NCI-H187 (cell line): ENCODE measurements around the gene NCKAP5.

Source experiments
- DNase-seq, 2 experiments: peaks; one replicate each; lab custom pipeline; 2025; lab: John Stamatoyannopoulos, UW

The NCKAP5 gene

DNA sequence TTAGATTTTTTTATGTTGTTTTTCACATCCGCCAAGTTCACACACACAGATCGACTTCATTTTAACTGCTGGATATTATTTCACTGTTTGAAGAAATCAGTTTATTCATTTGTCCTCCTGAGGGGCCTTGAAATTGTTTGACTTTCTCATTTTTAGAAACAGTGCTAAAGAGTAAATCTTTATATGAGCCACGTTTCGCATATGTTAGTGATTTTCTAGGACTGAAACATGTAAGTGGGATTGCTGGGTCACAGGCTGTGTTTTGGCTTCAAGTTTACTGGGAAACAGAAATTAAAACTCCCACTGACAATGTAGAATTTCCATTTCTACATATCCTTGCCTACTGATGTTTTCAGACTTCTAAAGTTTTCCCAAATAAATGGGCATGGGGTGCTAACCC lies 363.8 kb downstream of the NCKAP5 start:
- DNase-seq = no peak

DNA sequence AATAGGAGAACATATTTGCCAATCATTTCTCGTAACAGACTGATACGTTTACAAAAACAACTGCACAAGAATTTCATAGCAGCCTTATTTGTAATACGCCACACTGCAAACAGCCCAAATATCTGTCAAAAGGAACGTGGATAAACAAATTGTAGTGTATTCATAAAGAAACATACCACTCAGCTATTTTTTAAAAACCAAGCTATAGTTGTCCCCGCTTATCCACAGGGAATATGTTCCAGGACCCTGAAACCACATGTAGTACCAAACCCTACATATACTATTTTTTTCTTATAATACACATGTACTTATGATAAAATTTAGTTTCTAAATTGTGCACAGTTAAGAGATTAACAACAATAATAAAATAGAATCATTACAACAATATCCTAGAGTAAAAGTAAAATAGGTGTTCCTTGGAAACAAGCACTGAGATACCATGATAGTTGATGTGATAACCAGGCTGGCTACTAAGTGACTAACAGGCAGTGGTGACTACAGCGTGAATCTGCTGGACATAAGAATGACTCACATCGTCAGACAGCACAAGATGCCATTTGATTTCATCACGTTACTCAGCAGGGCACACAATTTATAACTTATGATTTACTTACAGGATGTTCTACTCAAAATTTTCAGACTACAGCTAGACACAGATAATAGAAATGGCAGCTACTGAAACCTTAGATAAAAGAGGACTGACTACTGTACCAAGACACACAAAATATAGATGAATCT lies 367.4 kb downstream of the NCKAP5 start:
- DNase-seq = no peak

DNA sequence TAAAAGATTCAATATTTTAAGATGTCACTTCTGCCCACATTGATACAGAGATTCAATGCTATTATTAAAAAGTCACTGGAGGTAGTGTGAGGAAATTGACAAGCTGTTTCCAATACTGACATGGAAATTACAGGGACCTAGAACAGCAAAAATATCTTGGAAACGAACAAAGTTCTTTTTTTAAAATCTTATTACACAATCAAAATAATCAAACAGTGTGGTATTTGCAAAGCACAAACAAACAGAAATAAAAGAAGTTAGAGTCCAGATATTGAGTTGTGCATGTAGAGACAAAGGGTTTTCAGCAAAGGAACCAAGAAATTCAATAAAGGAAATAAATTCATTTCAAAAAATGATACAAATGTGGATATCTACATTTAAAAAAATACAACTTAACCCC lies 369.6 kb downstream of the NCKAP5 start:
- no peak for DNase-seq

DNA sequence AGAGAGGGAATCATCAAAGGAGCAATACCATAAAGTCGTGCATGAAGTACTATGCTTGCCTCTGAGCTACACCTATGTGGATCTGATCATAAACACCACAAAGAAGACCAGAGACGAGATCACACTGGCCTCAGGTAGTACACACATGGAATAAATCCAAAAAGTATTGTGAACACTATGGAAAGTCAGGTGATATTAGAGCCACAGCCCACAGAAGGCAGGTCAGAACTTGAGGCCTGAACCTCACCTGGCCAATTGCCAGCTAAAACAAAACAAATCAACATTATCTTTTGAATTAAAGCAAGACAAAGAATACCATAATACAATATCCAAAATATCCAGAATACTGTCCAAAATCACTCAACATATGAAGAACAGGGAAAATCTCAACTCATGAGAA lies 371.1 kb downstream of the NCKAP5 start:
- DNase-seq = no peak

DNA sequence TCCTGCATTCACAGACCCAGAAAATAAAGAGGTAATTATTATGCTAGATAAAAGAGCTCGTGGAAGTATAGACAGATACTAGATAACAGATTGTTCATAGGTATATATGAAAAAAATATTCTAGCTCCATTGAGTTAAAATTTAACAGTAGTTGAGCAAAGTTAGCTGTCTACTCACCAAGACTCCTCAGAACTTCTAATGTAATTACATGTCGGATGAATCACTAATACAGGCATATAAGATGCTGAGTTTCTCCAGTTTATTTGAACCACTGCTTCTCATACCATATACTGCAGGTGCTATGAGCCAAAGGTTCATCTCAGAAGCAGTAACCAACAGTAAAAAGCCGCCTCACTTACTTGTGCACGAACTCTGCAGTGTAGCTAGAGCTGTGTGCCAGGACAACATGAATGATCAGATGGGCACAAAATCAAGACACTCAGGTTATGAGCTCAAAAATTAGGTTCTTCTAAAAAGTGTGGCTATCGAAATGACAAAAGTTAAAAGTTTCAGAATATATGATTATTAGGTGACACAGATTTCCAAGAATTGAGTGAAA lies 373.4 kb downstream of the NCKAP5 start:
- DNase-seq = no peak

DNA sequence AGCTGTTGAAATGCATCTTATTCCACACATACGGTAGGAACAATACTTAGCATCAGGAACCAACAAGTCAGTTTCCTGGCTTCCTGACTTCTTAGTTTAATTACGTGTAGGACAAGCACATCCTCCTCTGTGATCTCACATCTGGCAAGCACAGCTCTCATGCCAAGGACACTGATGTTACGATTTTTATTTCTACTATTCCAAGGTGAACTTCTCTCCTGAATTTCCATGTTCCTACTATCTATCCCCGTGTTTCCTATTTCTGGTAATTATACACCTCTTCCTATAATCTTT lies 374.0 kb downstream of the NCKAP5 start:
- DNase-seq = no peak

DNA sequence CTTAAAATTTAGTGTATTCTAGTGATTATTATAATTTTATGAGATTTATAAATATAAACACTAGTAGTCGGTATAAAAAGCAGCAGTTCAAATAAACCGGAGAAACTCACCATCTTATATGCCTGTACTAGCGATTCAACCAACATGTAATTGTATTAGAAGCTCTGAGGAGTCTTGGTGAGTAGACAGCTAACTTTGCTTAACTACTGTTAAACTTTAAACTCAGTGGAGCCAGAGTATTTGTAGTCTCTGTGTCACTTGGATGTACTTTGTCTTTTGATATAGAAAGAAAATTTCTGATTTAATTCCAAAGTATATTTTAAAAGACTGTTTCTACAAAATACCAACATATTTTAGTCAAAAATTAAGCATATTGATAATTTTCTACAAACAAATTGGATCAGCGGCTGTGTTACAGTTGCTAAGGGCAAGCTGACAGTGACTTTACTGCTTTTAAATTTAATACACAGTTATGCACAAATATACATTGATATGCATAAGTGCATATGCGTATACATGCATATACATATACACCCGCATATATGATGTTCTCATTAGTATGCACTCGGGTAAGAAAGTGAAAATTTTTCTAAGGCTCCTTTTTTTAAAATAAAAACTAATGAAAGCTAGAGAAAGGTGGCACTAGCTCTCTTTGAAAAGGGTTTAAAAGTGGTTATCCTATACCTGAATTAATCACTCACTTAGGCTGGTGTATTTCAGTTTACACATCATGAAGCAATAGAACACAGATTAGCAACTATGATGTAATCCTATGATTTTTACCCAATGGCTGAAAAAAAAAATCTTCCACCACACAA lies 374.5 kb downstream of the NCKAP5 start:
- no peak for DNase-seq

DNA sequence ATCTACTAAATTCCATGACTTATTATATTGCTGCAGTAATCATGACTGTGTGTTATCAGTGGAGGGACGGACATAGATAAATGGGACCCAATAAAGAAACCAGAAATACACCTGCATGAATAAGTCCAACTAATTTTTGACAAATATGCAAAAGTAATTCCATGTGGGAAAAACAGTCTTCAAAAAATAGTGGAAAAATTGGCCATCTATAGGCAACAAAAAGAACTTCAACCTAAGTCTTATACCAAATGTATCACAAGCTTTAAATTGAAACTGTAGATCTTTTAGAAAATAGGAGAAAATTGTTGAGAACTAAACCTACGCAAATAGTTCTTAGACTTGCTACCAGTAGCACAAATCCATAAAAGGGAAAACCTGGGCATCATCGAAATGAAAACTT lies 376.2 kb downstream of the NCKAP5 start:
- no peak for DNase-seq

DNA sequence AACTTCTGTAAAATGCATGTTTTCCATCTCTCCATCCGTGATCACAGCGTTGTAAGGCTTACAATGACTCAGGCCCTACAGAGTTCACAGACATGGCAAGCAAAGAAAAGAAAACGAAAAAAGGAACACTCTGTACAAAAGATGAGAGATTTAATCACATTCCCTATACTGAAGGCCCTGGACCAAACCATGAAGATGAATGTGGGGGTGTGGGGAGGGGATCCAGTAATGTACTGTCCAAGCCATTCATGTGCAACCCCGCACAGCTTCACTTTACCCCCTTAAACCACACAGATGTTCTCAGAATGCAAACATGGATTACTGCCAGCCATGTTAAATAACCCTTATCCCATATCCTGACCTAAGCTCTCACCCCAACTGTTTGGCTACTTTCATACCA lies 391.1 kb downstream of the NCKAP5 start:
- no peak for DNase-seq

DNA sequence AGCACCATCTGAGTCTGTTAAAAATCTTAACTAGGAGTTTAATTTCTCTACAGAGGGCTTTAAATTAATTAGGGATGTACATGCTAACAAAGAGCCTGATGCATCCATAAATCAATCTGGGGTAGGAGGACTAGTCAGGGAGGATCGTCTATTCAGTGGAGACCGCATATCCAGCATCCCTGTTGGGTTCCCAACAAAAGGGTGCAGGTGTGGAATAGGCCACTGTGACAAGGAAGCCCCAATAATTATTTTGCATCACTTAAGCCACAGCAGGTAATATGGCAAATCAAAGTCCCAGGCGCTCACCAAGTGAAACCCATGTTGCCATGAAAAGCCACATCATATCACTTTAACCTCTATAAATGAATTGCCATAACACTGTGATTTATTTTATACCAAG lies 392.3 kb downstream of the NCKAP5 start:
- no peak for DNase-seq

DNA sequence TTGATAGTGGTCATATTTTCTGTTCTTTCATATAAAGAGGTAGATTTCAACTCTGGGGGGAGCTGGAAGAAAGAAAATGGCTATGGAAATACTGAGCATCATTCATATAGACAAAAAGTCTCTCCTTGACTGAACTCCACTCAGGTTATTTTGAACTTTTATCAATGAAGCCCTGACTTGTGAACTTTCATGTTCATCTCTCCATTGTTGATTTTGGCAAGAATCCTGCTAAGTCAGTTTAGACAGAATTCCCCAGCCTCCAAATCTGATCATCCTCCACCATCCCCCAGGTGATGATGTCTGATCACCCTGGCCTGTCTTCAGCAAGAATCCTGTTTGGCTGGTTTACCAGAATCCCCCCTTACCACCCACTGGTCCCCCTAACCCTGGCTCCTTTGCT lies 395.0 kb downstream of the NCKAP5 start:
- no peak for DNase-seq

DNA sequence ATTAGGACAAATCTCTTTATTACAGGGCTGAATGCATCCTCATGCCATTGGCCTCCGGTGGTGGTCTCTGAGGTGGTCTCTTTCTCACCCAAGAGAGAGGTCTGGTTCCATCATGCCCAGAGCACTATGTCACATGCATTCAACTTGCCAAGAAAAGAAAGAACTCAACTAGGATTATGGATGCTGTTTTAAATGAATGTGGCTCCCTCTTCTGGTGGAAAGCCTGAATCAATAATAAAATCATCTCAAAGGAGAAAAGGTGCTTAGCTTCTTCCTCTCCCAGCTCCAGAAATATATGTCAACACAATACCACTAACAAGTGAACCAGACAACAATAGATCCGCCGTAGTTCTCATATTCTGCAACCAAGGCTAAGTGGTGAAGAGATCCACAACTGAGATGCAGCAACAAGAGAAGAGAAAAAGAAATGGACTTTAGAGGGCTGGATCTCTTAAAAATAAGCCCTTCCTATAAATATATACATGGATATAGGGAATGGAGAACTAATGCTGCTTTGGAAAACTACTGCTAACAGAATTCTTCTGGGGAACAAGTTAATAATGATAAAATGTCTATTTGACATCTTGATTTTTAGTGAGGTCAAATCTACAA lies 396.8 kb downstream of the NCKAP5 start:
- DNase-seq = peak in 1 of 2 experiments; percentile 3

DNA sequence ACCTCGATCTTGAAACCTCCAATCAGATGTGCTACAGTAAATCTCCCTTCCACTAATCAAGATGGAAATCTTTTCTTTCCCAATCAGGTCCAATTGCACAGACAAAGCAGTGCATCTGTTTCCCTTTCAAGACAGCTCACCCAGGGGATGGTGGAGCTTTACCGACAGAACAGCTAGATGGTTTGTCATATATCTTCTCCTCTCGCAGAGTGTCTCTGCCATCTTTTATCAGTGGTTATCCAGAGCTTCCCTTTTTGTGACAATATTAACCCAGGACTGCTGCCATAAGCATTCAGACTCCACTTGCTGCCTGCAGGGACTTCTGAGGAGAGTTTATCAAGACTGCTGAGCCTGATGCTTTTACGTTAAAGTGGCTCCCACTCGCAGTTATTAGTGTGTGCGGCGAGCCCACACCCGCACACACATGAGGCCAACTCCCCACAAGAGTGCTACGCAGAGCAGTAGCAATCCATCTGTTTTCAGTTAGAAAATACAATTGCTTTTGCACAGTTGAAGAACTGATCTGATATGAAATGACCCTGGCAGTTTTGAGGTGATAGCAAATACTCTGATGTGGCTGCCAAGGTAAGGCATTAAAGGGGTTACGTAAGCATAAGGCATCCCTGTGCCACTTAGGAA lies 398.9 kb downstream of the NCKAP5 start:
- DNase-seq = no peak

DNA sequence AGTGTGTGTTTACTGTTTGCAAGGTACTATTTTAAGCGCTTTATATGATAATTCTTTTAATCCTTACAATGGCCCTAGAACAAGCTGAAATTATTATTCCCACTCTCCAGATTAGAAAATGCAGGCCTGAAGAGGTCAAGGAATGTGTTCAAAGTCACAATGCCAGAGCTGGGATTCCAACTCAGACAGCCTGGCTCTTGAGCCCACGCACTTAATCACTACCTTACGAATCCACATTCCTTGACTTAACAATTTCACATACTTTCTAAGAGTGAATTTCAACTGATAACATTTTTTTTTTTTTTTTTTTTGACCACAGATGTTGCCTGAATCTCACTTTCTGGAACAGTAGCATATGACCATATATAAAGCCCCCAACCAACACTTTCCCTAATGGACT lies 400.3 kb downstream of the NCKAP5 start:
- no peak for DNase-seq

DNA sequence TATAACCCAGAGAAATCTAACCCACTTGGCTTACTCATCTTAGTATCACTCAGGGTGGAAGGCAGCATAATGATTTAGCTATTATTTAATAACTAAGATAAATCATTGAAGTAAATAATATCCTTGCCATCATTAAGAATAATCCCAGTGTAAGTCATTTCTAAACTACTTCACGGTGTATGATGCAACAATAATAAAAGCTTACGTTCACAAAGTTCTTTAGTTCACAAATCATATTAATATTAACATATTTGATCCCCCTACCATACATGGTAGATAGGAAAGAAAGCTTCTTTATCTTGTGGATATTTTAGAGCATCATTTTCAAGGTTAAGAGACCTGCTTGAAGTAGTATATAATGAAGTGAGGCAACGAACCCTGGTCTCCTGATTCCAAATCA lies 401.0 kb downstream of the NCKAP5 start:
- no peak for DNase-seq

DNA sequence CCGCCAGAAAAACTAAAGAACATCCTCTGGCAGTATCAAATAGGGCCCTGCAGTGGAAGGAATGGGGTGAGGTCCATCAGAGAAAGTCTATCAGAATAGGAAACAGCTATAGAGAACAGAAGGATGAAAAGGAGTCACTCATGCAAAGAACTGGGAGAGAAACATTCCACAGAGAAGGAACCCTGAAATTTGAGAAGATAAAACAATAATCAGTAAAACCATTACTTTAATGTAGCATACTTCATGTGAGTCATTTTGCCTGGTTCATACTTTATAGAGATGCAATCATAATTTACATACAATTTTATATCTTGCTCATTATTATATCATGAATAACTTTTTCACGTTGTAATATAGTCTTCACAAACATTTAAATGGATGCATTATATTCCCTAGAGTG lies 402.2 kb downstream of the NCKAP5 start:
- DNase-seq = no peak

DNA sequence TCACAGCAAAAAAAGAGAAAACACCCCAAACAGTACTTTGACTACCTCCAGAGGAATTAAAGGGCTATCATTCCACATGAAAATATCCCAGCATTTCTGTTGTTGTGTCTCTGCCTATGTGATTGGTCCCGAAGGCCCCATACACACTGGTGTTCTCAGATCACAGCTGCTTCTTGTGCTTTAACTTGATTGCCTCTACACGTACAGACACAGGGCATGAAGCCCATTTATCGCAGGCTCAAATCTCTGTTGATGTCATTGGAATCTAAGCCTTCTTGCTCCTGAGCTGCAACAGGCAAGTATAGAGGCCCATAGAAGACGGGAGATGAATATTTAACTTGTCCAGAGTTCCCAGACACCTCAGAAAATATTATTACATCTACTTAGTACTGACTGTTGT lies 405.2 kb downstream of the NCKAP5 start:
- DNase-seq = no peak

DNA sequence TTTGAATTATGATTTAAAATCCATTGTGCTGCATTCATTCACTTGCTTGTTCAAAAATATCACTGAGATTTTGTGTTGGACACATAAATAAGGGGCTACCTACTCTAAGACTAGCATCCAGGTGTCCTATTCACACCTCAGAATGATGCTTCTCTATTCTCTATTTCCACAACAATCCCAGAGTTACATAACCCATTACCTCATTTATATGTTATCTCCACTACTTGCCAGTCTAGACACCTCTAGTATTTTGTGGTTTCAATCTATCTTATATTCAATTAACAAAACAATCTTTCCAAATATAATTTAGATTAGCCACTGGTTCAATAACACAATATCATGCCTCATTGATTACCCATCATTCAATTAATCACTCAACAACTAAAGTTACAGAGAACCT lies 409.8 kb downstream of the NCKAP5 start:
- DNase-seq = no peak

DNA sequence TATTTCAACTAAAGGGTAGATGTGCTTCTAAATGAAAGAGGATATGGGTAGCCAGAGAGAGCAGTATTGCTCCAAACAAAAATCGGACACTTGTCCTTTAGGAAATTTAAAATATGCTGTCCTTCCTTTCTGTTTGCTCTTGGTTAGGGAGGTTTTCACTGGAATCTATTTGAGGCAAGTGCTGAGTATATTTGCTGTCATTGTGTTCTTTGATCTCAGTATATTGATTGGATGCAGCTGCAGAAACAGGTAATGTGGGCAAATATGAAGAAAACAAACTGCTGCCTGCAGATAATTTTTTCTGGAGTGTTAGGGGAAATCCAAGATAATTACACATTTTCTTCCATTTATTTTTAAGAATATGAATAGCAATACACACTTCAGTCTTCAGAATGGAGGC lies 410.2 kb downstream of the NCKAP5 start:
- DNase-seq = no peak

DNA sequence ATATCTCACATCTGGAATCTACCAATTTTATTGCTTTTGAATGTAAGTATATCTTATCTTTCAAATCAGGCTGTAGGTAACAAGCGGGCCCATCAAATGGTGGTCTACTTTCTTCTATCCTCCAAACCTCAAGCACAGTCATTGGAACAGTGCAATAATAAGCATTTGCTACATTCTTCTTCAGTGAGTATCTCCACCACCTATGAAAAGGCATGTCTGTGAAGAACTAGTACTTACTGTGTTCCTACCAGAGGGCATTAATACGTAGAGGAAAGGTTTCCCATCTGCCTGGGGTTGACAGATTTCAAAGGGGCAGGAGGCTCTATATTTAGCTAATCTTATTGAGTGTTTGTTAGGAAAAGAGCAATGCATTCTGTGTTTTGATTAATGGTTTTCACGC lies 411.1 kb downstream of the NCKAP5 start:
- no peak for DNase-seq

DNA sequence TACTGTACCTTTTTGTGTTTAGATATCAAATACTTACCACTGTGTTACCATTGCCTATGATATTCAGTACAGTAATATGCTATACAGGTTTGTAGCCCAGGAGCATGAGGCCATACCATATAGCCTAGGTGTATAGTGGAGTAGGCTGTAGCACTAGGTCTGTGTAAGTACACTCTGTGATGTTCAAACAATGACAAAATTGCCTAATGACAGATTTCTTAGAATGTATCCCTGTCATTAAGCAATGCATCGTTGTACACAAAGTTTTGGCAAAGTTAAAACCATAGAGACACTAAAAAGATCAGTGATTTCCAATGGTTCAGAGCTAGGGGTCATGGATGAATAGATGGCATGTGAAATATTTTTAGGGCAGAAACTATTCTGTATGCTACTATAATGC lies 415.5 kb downstream of the NCKAP5 start:
- no peak for DNase-seq

DNA sequence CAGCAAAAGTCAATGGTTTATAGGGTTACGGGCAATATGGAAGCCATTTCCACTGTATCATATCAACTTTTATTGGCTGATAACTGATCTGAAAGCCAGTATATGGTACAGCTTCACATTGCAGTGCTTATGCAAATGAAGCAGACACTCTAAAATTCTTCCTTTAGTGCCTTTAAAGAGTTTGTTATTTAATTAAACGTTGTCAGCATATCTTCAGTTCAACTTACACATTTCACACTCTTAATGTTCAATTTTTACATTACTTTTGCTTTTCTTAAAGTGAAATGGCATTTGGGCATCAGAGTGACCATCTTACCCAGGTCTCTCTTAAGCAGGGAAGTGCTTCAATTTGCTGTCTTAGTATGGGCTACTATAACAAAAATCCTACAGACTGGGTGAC lies 420.1 kb downstream of the NCKAP5 start:
- no peak for DNase-seq

DNA sequence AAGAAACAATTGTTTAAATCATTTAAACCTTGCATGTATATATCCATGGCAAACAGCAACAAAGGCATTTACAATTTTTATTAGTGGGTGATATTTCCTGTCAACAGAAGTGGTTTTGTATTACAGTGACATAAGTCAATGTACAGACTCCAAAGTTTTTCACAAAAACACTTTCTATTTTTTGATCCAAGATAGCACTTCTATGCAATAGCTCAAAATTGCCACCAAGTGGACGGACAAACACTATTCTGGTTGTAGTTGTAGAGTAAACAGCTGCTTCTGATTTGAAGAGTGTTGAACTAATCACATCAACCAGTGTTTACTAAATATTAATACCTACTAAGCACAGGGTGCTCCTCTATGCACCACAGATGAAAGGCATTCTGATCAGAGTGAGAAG lies 421.4 kb downstream of the NCKAP5 start:
- no peak for DNase-seq
